MCF 10A (cell line): ENCODE measurements around the gene CCDC6. TPM values are rescaled to one million over a fixed set of nuclear protein-coding genes. Genes with fewer than 3 reads are reported as not detected.

Experiments used
- BruUV-seq: library from RNA; stranded (reverse); fragments of 400-500 nt; replicated peaks from 2 replicates; lab custom pipeline; 2021; lab: Mats Ljungman, UMichigan
- CTCF ChIA-PET: fragments of 300-600 bp; sonication (Branson Sonifier 250); formaldehyde crosslinking; extraction: SDS; loops from one replicate; lab custom pipeline; 2021; ENCODE audit warnings: antibody characterized with exemption, inconsistent platforms; lab: Yijun Ruan, JAX
- POLR2A ChIA-PET: fragments of 300-600, 350-650 bp; sonication (Branson Sonifier 250); formaldehyde crosslinking; extraction: SDS; loops from one replicate; lab custom pipeline; 2020; ENCODE audit warnings: antibody characterized with exemption, inconsistent platforms; lab: Yijun Ruan, JAX
- DNase-seq: peaks from one replicate; pipeline ENCODE4 v3.0.0-alpha.2; 2018; ENCODE audit not compliant: unreplicated experiment
- H3K27ac Mint-ChIP-seq: one replicate; pipeline ENCODE4 v1.8.0; 2022; ENCODE audit warnings: mild to moderate bottlenecking, low read depth, mixed read lengths; ENCODE audit not compliant: unreplicated experiment
- H3K27me3 Mint-ChIP-seq: one replicate; pipeline ENCODE4 v1.8.0; 2022; ENCODE audit warnings: mixed read lengths; ENCODE audit not compliant: insufficient read depth, unreplicated experiment
- H3K36me3 Mint-ChIP-seq: one replicate; pipeline ENCODE4 v1.8.0; 2022; ENCODE audit warnings: mild to moderate bottlenecking, moderate library complexity, mixed read lengths; ENCODE audit not compliant: insufficient read depth, unreplicated experiment
- H3K4me1 Mint-ChIP-seq: one replicate; pipeline ENCODE4 v1.8.0; 2022; ENCODE audit warnings: mixed read lengths; ENCODE audit not compliant: insufficient read depth, unreplicated experiment
- H3K4me3 Mint-ChIP-seq: one replicate; pipeline ENCODE4 v1.8.0; 2022; ENCODE audit warnings: mild to moderate bottlenecking, moderate library complexity, mixed read lengths; ENCODE audit not compliant: unreplicated experiment
- H3K9me3 Mint-ChIP-seq: one replicate; pipeline ENCODE4 v1.8.0; 2022; ENCODE audit warnings: mixed read lengths; ENCODE audit not compliant: unreplicated experiment
- CTCF ChIP-seq: fragments of 200-600 bp; IDR thresholded peaks from one replicate; pipeline ENCODE4 v1.8.0; 2022; ENCODE audit warnings: antibody characterized with exemption, mild to moderate bottlenecking; ENCODE audit not compliant: unreplicated experiment
- intact Hi-C: fragments of 100-400 bp; cut with micrococcal nuclease; formaldehyde crosslinking; loops from 2 replicates; pipeline ENCODE4 v1.14.1; 2022
- total RNA-seq: library from RNA; stranded (reverse); gene quantifications from 2 replicates; pipeline ENCODE4 v1.2.3, GENCODE V29; 2022

CCDC6 gene
- total RNA-seq, 1 experiment from 2014 or later, result 66.4 TPM

DNA sequence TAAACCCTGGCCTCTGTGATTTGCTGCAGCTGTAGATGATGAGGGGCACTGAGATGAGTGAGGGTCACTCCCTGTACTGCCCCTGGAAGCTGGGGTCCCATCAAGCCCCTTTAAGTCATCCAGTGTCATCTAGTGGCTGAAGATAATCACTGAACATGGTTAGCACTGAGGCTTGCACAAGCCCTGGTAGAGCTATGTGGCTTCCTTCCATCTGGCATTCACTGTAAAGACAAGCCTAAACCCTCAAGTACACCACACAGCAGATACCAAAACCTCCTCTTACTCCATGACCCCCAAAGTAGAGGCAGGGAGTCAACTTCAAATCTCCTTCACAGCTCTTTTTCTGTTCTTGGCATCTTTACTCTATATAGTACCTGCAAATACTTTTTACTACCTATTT is 80.4 kb downstream of the CCDC6 start:
- no peaks in the 10 kb centered on the region for H3K9me3 Mint-ChIP-seq
- H3K27ac Mint-ChIP-seq, result no peak overlapping the region
- ChIA-PET CTCF (interaction anchor here (0.5 to 1.2 kb wide), 2 partner anchors 17 to 236 kb away, joined by 4 to 7 read pairs; no protein-coding TSS in a partner anchor), POLR2A (no interaction called here)
- no peaks in the 10 kb centered on the region for H3K27me3 Mint-ChIP-seq
- H3K4me1 Mint-ChIP-seq, result no peaks in the 10 kb centered on the region
- H3K4me3 Mint-ChIP-seq, result no peak overlapping the region
- no peak for DNase-seq
- intact Hi-C loops, result no loop called here
- H3K36me3 Mint-ChIP-seq, result peaks cover 18% of the 10 kb centered on the region
- BruUV-seq, result no TSS peak
- TF ChIP-seq CTCF, result no peak

DNA sequence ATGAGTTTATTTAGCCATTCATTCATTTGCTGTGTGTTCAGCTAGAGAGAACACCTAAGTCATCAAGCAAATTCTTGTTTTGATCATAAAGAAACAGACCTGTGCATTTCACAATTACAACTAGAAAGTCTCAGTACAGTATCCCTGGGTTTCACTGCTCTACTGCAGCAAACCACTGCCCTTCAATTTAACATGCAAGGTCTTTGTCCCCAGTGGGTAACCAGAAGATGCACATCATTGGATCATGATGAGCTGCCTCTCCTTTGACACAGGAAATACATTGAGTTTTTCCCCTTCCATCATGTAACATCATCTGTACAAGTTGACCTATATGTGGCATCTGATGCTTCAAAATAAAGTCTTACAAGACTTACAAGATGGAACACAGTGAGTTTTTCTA is 82.6 kb downstream of the CCDC6 start:
- intact Hi-C loops, result no loop called here
- Mint-ChIP-seq H3K9me3 (no peaks in the 10 kb centered on the region), H3K4me3 (no peak overlapping the region), H3K4me1 (no peaks in the 10 kb centered on the region), H3K27me3 (no peaks in the 10 kb centered on the region), H3K36me3 (peaks cover 19% of the 10 kb centered on the region), H3K27ac (no peak overlapping the region)
- ChIA-PET CTCF (interaction anchor here (0.6 to 1.5 kb wide), 4 partner anchors 14 to 1174 kb away, joined by 3 to 7 read pairs (median 3); partner anchors contain the start of gene CCDC6), POLR2A (no interaction called here)
- no peak for TF ChIP-seq CTCF
- DNase-seq, result no peak
- BruUV-seq, result no TSS peak

GRCh38 chr10:59823111-59823510 is 83.2 kb downstream of the CCDC6 start:
- no TSS peak for BruUV-seq
- no peak for TF ChIP-seq CTCF
- Mint-ChIP-seq H3K27ac (peak overlapping the region; percentile 75), H3K36me3 (peaks cover 16% of the 10 kb centered on the region), H3K4me1 (no peaks in the 10 kb centered on the region), H3K4me3 (no peak overlapping the region), H3K9me3 (no peaks in the 10 kb centered on the region), H3K27me3 (no peaks in the 10 kb centered on the region)
- ChIA-PET POLR2A (no interaction called here), CTCF (interaction anchor here (0.6 to 1.5 kb wide), 6 partner anchors 13 to 928 kb away, joined by 3 to 7 read pairs (median 3); partner anchors contain the start of gene CCDC6)
- intact Hi-C loops, result no loop called here
- no peak for DNase-seq

- H3K4me1 Mint-ChIP-seq, result no peaks in the 10 kb centered on the region
- TF ChIP-seq CTCF, result no peak
- BruUV-seq, result no TSS peak
- ChIA-PET CTCF (interaction anchor here (0.6 to 2.8 kb wide), 5 partner anchors 10 to 866 kb away, joined by 3 to 12 read pairs (median 6); no protein-coding TSS in a partner anchor), POLR2A (no interaction called here)
- no peak overlapping the region for H3K4me3 Mint-ChIP-seq
- intact Hi-C loops, result no loop called here
- no peaks in the 10 kb centered on the region for H3K27me3 Mint-ChIP-seq
- no peak for DNase-seq
- H3K9me3 Mint-ChIP-seq, result no peaks in the 10 kb centered on the region
- H3K27ac Mint-ChIP-seq, result no peak overlapping the region
- H3K36me3 Mint-ChIP-seq, result peaks cover 10% of the 10 kb centered on the region
Measured at GRCh38 chr10:59820471-59820870, 85.9 kb downstream of the CCDC6 start.
